Measurements from ENCODE around the gene PLCG2. TPM values are rescaled to one million over a fixed set of nuclear protein-coding genes. Genes with fewer than 3 reads are reported as not detected.

The PLCG2 gene
- total and polyA plus RNA-seq, 2 of the 8 experiments (the other 6 are each of a cell fraction or from before 2014, with no cell fraction given) = 6.1 to 6.9 TPM

- no peak for TF ChIP-seq RXRA (IDR thresholded peaks at IDR 0.05; ENCODE audit: insufficient read depth, low read depth, low read length)
- TF ChIP-seq TBP (IDR thresholded peaks at IDR 0.05; ENCODE audit: low read depth, low read length) = no peak
- no peak for TF ChIP-seq CHD1 (IDR thresholded peaks at IDR 0.05; ENCODE audit: low read depth, low read length)
Measured at GRCh38 chr16:81810361-81810760, 31.3 kb downstream of the PLCG2 start (continued).
